ENCODE data around the gene CXCL3.
A peak's percentile ranks its signal among the peaks of the same experiment; 100 is the strongest.

DNA sequence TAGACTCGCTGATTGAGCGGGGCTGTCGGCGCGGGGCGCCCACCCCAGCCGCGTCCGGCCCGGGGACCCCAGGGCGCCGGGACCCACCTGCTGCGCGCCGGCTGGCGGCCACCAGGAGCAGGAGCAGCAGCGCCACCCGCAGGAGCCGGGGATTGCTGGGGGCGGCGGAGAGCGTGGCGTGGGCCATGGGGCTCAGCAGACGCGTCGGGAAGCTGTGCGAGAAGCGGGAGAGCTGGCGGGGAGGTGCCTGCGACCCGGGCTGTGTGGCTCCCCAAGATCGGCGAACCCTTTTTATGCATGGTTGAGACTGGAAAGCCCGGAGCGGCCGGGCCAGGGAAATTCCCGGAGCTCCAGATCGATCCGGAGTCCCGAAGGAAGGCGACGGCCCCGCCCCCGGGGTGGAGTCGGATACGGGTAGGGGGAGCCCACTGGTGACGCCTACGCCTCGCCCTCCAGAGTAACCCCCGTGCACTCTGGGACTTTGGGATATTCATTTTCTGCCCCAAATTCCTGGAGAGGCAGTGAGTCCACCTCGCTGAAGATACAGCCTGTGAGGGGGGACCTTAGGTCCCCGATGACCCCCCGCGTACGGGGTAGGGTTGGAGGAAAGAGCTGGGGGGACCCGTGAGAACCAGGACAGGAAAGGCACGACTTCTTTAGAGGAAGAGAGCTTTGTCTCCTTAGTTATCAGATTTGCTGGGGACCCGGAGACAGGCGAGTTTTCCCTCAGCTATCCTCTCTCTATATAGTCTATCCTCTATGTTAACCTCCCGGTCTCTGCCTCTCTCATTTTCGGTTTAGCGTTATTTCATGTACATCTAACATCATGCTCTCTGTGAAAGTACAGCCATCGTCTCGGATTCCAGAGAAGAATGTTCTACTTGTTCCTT is at the start of gene CXCL3:
- TF ChIP-seq, protein P1, sequence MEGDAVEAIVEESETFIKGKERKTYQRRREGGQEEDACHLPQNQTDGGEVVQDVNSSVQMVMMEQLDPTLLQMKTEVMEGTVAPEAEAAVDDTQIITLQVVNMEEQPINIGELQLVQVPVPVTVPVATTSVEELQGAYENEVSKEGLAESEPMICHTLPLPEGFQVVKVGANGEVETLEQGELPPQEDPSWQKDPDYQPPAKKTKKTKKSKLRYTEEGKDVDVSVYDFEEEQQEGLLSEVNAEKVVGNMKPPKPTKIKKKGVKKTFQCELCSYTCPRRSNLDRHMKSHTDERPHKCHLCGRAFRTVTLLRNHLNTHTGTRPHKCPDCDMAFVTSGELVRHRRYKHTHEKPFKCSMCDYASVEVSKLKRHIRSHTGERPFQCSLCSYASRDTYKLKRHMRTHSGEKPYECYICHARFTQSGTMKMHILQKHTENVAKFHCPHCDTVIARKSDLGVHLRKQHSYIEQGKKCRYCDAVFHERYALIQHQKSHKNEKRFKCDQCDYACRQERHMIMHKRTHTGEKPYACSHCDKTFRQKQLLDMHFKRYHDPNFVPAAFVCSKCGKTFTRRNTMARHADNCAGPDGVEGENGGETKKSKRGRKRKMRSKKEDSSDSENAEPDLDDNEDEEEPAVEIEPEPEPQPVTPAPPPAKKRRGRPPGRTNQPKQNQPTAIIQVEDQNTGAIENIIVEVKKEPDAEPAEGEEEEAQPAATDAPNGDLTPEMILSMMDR (IDR thresholded peaks at IDR 0.05; ENCODE audit: low read depth, low read length, missing input control): no peak
- TF ChIP-seq, protein P2, sequence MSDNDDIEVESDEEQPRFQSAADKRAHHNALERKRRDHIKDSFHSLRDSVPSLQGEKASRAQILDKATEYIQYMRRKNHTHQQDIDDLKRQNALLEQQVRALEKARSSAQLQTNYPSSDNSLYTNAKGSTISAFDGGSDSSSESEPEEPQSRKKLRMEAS (IDR thresholded peaks at IDR 0.05): peak; percentile 29
- TF ChIP-seq HNF4G (IDR thresholded peaks at IDR 0.05) (no peak), RAD21 (IDR thresholded peaks at IDR 0.05) (no peak), SP1 (IDR thresholded peaks at IDR 0.05) (no peak)
- TF ChIP-seq, protein P3, sequence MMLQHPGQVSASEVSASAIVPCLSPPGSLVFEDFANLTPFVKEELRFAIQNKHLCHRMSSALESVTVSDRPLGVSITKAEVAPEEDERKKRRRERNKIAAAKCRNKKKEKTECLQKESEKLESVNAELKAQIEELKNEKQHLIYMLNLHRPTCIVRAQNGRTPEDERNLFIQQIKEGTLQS (IDR thresholded peaks at IDR 0.05): no peak
- TF ChIP-seq, protein P4, sequence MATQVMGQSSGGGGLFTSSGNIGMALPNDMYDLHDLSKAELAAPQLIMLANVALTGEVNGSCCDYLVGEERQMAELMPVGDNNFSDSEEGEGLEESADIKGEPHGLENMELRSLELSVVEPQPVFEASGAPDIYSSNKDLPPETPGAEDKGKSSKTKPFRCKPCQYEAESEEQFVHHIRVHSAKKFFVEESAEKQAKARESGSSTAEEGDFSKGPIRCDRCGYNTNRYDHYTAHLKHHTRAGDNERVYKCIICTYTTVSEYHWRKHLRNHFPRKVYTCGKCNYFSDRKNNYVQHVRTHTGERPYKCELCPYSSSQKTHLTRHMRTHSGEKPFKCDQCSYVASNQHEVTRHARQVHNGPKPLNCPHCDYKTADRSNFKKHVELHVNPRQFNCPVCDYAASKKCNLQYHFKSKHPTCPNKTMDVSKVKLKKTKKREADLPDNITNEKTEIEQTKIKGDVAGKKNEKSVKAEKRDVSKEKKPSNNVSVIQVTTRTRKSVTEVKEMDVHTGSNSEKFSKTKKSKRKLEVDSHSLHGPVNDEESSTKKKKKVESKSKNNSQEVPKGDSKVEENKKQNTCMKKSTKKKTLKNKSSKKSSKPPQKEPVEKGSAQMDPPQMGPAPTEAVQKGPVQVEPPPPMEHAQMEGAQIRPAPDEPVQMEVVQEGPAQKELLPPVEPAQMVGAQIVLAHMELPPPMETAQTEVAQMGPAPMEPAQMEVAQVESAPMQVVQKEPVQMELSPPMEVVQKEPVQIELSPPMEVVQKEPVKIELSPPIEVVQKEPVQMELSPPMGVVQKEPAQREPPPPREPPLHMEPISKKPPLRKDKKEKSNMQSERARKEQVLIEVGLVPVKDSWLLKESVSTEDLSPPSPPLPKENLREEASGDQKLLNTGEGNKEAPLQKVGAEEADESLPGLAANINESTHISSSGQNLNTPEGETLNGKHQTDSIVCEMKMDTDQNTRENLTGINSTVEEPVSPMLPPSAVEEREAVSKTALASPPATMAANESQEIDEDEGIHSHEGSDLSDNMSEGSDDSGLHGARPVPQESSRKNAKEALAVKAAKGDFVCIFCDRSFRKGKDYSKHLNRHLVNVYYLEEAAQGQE (IDR thresholded peaks at IDR 0.05): no peak

Measured in liver (tissue), 3 donors.